ENCODE data around the gene DVL1.

The DVL1 gene

DNA sequence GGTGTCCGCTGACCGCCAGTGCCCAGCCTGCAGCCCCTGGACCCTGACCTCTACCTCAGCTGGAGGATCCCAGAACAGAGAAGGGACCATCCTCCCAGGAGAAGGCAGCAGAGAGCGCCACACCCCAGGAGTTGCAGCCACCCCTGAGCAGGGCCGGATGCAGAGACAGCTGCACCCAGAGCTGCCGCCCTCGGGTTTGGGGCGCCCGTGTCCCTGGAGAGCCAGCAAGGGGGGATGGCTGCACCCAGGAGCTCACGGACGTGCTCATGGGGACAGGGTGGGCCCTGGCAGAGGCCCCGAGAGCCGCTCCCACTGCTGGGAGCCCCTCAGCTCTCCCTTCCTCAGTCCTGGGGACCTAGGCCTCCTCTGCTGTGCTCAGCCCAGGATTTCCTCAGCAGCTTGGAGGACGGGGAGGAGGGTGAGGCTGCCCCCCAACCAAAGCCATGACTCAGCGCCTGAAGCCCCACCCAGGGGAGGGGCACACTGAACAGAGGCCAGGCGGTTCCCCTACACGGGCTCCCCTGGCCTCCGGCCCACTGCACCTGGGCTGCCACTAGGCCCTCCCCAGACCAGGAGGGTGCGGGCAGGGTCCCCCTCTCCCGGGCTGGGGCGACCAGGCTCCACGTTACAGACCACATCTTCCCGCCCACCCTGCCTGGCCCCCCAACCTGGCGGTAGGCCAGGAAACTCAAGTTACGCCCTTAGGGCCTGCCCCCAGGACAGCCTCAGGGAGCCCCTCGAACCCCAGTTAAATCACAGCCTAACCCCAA is 43.7 kb downstream of the DVL1 start:
- no peak for TF ChIP-seq FOXM1 (IDR thresholded peaks at IDR 0.05; ENCODE audit: borderline replicate concordance, low read depth)
- 0 out of 2 replicates have a peak, but pooled peaks have one; percentile 21 for TF ChIP-seq TCF12 (IDR thresholded peaks at IDR 0.05; ENCODE audit: low read depth)
- TF ChIP-seq, protein P1, sequence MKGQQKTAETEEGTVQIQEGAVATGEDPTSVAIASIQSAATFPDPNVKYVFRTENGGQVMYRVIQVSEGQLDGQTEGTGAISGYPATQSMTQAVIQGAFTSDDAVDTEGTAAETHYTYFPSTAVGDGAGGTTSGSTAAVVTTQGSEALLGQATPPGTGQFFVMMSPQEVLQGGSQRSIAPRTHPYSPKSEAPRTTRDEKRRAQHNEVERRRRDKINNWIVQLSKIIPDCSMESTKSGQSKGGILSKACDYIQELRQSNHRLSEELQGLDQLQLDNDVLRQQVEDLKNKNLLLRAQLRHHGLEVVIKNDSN (IDR thresholded peaks at IDR 0.05) = no peak
- no peak for TF ChIP-seq YY1 (IDR thresholded peaks at IDR 0.05; ENCODE audit: low read depth)
- no peak; the same call in 1 of the 2 replicates for TF ChIP-seq ZBTB7A (IDR thresholded peaks at IDR 0.05; ENCODE audit: low read depth)
- TF ChIP-seq NFIC (IDR thresholded peaks at IDR 0.05) = peak; percentile 37; the same call in 1 of the 2 replicates
- TF ChIP-seq CREB1 (IDR thresholded peaks at IDR 0.05; ENCODE audit: low read depth) = no peak
- TF ChIP-seq RAD21 (IDR thresholded peaks at IDR 0.05; ENCODE audit: low read depth) = no peak
- TF ChIP-seq, protein P2, sequence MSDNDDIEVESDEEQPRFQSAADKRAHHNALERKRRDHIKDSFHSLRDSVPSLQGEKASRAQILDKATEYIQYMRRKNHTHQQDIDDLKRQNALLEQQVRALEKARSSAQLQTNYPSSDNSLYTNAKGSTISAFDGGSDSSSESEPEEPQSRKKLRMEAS (IDR thresholded peaks at IDR 0.05) = no peak
- TF ChIP-seq, protein P3, sequence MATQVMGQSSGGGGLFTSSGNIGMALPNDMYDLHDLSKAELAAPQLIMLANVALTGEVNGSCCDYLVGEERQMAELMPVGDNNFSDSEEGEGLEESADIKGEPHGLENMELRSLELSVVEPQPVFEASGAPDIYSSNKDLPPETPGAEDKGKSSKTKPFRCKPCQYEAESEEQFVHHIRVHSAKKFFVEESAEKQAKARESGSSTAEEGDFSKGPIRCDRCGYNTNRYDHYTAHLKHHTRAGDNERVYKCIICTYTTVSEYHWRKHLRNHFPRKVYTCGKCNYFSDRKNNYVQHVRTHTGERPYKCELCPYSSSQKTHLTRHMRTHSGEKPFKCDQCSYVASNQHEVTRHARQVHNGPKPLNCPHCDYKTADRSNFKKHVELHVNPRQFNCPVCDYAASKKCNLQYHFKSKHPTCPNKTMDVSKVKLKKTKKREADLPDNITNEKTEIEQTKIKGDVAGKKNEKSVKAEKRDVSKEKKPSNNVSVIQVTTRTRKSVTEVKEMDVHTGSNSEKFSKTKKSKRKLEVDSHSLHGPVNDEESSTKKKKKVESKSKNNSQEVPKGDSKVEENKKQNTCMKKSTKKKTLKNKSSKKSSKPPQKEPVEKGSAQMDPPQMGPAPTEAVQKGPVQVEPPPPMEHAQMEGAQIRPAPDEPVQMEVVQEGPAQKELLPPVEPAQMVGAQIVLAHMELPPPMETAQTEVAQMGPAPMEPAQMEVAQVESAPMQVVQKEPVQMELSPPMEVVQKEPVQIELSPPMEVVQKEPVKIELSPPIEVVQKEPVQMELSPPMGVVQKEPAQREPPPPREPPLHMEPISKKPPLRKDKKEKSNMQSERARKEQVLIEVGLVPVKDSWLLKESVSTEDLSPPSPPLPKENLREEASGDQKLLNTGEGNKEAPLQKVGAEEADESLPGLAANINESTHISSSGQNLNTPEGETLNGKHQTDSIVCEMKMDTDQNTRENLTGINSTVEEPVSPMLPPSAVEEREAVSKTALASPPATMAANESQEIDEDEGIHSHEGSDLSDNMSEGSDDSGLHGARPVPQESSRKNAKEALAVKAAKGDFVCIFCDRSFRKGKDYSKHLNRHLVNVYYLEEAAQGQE (IDR thresholded peaks at IDR 0.05; ENCODE audit: low read depth) = no peak

DNA sequence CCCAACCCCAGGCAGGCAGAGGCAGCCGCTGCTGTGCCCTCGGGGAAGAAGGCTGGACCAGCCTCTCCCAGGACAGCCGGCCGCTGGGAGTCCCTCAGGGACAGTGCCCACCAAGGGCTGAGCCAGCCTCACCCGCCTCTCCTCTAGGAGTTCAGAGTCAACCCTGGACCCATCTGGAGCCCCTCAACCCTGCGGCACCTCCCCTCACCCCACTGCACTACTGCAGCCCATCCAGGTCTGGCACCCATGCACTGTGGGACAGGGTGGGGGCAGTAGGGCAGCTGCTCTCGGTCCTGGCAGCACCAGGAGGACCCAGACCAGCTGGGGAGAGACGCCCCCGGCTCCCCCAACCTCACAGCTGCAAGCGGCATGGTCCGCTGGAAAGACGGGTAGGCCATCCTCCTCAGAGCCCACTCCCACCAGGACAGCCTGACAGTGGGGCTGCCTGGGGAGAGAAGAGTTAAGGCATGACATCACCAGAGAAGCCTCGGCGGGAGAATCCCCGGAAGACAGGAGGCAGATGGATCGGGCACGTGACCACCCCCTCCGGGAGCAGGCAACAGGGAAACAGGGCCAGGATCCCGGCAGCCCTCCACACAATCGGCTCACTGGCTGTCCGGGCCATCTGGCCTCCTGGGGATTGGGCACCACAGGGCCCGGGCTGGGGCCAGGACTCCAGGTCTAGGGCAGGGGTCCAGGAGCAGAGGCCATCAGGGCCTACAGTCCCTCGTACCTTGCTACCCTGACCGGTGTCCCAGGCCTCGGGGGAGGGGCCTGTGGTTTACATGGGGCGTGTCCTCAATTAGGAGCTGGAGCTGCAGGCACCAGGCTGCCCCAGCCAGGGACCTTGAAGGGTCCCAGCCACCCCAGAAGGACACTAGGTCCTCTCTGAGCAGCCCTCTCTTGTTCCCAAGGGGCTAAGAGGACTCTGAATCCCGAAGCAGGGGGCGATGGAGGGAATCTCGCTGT is 44.6 kb downstream of the DVL1 start:
- TF ChIP-seq, protein P1 (IDR thresholded peaks at IDR 0.05) = peak; percentile 75
- TF ChIP-seq EP300 (IDR thresholded peaks at IDR 0.05; ENCODE audit: borderline replicate concordance) = no peak

DNA sequence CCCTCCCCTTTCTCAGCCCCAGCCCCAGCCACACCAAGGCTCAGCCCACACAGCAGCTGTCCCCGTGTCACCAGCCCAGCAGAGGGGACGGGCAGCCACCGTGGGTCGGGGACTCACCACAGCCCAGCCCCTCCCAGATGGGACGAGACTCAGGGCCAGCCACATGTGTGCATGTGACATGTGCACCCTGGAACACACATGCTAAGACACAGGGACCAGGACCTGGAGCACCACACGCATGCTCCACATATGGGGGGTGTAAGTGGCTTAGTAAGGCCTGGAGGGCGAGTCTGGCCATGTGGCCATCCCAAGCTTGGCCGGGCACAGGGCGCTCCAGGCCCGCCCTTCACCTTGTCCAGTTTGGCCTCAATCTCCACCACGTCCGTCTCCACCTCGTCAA is 45.5 kb downstream of the DVL1 start:
- TF ChIP-seq CEBPB (IDR thresholded peaks at IDR 0.05) (no peak), EGR1 (IDR thresholded peaks at IDR 0.05) (no peak), YY1 (IDR thresholded peaks at IDR 0.05; ENCODE audit: low read depth) (no peak), EP300 (IDR thresholded peaks at IDR 0.05; ENCODE audit: borderline replicate concordance) (no peak), TEAD4 (IDR thresholded peaks at IDR 0.05) (no peak), NFIC (IDR thresholded peaks at IDR 0.05) (no peak), RAD21 (IDR thresholded peaks at IDR 0.05; ENCODE audit: low read depth) (no peak), TAF1 (IDR thresholded peaks at IDR 0.05; ENCODE audit: low read depth) (no peak), CREB1 (IDR thresholded peaks at IDR 0.05; ENCODE audit: low read depth) (no peak), TCF12 (IDR thresholded peaks at IDR 0.05; ENCODE audit: low read depth) (no peak), FOXM1 (IDR thresholded peaks at IDR 0.05; ENCODE audit: borderline replicate concordance, low read depth) (no peak), ZBTB7A (IDR thresholded peaks at IDR 0.05; ENCODE audit: low read depth) (no peak)
- TF ChIP-seq, protein P2 (IDR thresholded peaks at IDR 0.05) = no peak
- TF ChIP-seq, protein P1 (IDR thresholded peaks at IDR 0.05) = no peak
- TF ChIP-seq, protein P3 (IDR thresholded peaks at IDR 0.05; ENCODE audit: low read depth) = no peak

DNA sequence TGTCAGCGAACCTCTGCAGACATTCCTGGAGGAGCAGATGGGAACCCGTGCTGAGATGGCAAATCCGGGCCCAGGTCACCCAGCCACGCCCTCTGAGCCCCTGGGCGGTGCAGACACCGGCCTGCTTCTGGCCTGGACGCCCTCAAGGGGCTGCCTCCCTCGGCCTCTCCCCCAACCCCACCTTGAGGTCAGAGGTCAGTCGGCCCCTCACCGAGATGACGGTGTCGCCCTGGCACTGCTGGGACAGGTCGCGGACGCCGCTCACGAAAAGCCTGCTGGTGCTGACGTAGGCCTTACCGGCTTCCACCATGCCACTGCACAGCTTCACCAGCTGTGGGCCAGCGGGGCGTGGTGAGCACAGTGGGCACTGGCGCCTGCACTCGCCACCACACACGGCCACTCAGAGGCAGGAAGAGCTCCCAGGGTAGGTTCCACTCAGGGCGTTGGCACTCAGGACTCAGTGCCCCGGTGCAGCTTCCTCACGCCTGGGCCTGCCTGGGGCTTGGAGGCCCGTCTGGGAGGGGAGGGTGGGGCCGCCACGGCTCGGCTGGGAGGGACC is 46.2 kb downstream of the DVL1 start:
- TF ChIP-seq, protein P3 (IDR thresholded peaks at IDR 0.05; ENCODE audit: low read depth) = no peak
- TF ChIP-seq CREB1 (IDR thresholded peaks at IDR 0.05; ENCODE audit: low read depth) (no peak), TCF12 (IDR thresholded peaks at IDR 0.05; ENCODE audit: low read depth) (no peak), EP300 (IDR thresholded peaks at IDR 0.05; ENCODE audit: borderline replicate concordance) (no peak), FOXM1 (IDR thresholded peaks at IDR 0.05; ENCODE audit: borderline replicate concordance, low read depth) (no peak), TEAD4 (IDR thresholded peaks at IDR 0.05) (no peak), CEBPB (IDR thresholded peaks at IDR 0.05) (no peak), ZBTB7A (IDR thresholded peaks at IDR 0.05; ENCODE audit: low read depth) (no peak), EGR1 (IDR thresholded peaks at IDR 0.05) (no peak), NFIC (IDR thresholded peaks at IDR 0.05) (no peak), YY1 (IDR thresholded peaks at IDR 0.05; ENCODE audit: low read depth) (no peak), RAD21 (IDR thresholded peaks at IDR 0.05; ENCODE audit: low read depth) (no peak), TAF1 (IDR thresholded peaks at IDR 0.05; ENCODE audit: low read depth) (no peak)
- TF ChIP-seq, protein P2 (IDR thresholded peaks at IDR 0.05) = no peak

Data from Ishikawa (cell line).